ENCODE data around the gene COX10.

GRCh38 chr17:14135906-14136590 is 66.7 kb downstream of the COX10 start:
- TF ChIP-seq CTCF (conservative IDR thresholded peaks at IDR 0.05; ENCODE audit: low read length) = no peak
- no peak for TF ChIP-seq EZH2phosphoT487 (IDR thresholded peaks at IDR 0.05; ENCODE audit: borderline replicate concordance, low read depth, low read length)

All from OCI-LY7 (cell line).